Measurements from ENCODE around the gene TOLLIP.
A peak's percentile ranks its signal among the peaks of the same experiment; 100 is the strongest.

TOLLIP gene

DNA sequence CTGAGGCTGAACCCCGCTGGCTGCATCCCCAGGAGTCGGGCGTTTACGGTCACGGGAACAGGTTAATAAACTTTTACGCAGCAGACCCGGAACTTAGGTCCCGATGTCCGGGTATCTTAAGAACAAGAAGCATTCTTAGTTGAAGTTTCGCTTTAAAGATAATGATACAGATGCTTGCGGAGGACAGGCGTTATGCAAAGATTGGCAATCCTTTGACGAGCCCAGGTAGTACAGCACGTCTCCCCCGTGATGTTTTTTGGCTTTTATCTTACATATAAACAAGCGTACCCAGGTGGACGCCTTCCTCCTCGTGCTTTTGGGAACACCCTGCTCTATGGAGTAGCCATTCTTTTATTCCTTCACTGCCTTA, 871 bp upstream of the TOLLIP start:
- Histone ChIP-seq H3K36me3 (ENCODE audit: low read depth) (no peaks in the 10 kb centered on the region), H3K27ac (ENCODE audit: poor library complexity, severe bottlenecking) (peak overlapping the region; percentile 51), H3K4me3 (ENCODE audit: severe bottlenecking) (peak overlapping the region; percentile 91), H3K4me1 (ENCODE audit: insufficient read depth, poor library complexity, severe bottlenecking) (peaks cover 15% of the 10 kb centered on the region), H3K27me3 (ENCODE audit: insufficient read depth, poor library complexity, severe bottlenecking) (no peaks in the 10 kb centered on the region), H3K9me3 (ENCODE audit: severe bottlenecking) (no peaks in the 10 kb centered on the region)
- TF ChIP-seq, protein P1, sequence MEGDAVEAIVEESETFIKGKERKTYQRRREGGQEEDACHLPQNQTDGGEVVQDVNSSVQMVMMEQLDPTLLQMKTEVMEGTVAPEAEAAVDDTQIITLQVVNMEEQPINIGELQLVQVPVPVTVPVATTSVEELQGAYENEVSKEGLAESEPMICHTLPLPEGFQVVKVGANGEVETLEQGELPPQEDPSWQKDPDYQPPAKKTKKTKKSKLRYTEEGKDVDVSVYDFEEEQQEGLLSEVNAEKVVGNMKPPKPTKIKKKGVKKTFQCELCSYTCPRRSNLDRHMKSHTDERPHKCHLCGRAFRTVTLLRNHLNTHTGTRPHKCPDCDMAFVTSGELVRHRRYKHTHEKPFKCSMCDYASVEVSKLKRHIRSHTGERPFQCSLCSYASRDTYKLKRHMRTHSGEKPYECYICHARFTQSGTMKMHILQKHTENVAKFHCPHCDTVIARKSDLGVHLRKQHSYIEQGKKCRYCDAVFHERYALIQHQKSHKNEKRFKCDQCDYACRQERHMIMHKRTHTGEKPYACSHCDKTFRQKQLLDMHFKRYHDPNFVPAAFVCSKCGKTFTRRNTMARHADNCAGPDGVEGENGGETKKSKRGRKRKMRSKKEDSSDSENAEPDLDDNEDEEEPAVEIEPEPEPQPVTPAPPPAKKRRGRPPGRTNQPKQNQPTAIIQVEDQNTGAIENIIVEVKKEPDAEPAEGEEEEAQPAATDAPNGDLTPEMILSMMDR (IDR thresholded peaks at IDR 0.05; ENCODE audit: poor library complexity, severe bottlenecking), result no peak
- ATAC-seq (ENCODE audit: low read depth), result no peak
- no peak for DNase-seq (ENCODE audit: low spot score)

DNA sequence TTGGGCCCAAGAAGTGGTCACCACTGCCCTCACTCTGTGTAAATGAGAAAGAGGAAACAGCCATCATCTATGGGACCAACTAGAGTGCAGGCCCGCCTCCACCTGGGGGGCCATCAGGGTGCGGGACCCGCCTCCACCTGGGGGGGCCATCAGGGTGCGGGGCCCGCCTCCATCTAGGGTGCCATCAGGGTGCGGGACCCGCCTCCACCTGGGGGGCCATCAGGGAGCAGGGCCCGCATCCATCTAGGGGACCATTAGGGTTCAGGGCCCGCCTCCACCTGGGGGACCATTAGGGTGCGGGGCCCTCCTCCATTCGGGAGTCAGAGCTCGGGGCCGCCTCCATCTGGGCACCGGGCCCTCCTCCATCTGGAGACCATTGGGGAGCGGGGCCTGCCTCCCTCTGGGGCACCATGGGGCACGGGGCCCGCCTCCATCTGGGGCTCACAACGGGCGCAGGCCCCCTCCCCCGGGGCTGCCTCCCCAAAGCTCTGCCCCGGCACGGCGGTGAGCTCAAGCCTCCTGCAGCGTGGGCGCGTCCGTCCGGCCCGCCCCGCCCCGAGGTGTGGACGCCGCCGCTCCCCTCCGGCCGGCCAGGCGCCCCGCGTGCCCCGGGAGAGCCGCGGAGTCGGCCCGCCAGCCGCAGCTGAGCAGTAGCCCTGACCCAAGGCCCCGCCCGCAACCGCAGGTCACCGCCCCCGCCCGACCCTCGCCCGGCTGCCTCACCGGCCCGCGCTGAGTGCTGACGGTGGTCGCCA, 512 bp downstream of the TOLLIP start:
- Histone ChIP-seq H3K27ac (ENCODE audit: poor library complexity, severe bottlenecking) (peak overlapping the region; percentile 51), H3K9me3 (ENCODE audit: severe bottlenecking) (no peaks in the 10 kb centered on the region), H3K4me3 (ENCODE audit: severe bottlenecking) (peak overlapping the region; percentile 91), H3K36me3 (ENCODE audit: low read depth) (peaks cover 5% of the 10 kb centered on the region; the same call in 1 of the 2 replicates), H3K4me1 (ENCODE audit: insufficient read depth, poor library complexity, severe bottlenecking) (peaks cover 24% of the 10 kb centered on the region), H3K27me3 (ENCODE audit: insufficient read depth, poor library complexity, severe bottlenecking) (no peaks in the 10 kb centered on the region)
- TF ChIP-seq, protein P1 (IDR thresholded peaks at IDR 0.05; ENCODE audit: poor library complexity, severe bottlenecking), result no peak
- no peak for DNase-seq (ENCODE audit: low spot score)
- ATAC-seq (ENCODE audit: low read depth), result peak; percentile 49; the same call in 2 of the 3 replicates

DNA sequence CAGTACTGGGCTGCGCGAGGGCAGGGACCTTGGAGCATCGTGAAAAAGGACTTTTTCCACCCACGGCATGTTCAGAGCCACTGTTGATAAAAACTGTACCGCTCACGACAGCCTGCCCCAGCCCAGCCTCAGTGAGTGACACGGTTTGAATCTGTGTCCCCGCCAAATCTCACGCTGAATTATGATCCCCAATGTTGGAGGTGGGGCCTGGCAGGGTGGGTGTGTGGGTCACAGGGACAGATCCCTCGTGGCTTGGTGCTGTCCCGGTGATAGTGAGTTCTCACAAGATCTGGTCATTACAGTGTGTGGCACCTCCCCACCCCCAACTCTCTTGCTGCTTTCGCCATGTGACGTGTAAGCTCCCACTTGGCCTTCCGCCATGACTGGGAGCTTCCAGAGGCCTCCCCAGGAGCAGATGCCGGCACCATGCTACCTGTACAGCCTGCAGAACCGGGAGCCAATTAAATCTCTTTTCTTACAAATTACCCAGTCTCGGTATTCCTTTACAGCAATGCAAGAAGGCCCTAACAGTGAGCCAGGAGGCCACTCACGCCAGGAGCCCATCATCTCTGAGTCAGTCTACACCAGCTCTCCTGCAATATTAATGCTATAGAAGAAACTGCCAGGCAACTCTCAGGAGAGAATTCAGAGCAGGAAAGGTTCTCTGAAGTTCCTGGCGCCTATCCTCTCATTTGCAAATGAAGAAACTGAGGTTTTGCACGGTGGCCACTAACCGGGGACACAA, 1.3 kb downstream of the TOLLIP start:
- H3K27ac ChIP-seq (ENCODE audit: poor library complexity, severe bottlenecking), result peak overlapping the region; percentile 51
- peak overlapping the region; percentile 91 for H3K4me3 ChIP-seq (ENCODE audit: severe bottlenecking)
- no peaks in the 10 kb centered on the region for H3K27me3 ChIP-seq (ENCODE audit: insufficient read depth, poor library complexity, severe bottlenecking)
- peaks cover 29% of the 10 kb centered on the region for H3K4me1 ChIP-seq (ENCODE audit: insufficient read depth, poor library complexity, severe bottlenecking)
- DNase-seq (ENCODE audit: low spot score) (no peak), ATAC-seq (ENCODE audit: low read depth) (no peak)
- H3K36me3 ChIP-seq (ENCODE audit: low read depth), result peaks cover 5% of the 10 kb centered on the region; the same call in 1 of the 2 replicates
- TF ChIP-seq, protein P1 (IDR thresholded peaks at IDR 0.05; ENCODE audit: poor library complexity, severe bottlenecking), result no peak
- no peaks in the 10 kb centered on the region for H3K9me3 ChIP-seq (ENCODE audit: severe bottlenecking)

DNA sequence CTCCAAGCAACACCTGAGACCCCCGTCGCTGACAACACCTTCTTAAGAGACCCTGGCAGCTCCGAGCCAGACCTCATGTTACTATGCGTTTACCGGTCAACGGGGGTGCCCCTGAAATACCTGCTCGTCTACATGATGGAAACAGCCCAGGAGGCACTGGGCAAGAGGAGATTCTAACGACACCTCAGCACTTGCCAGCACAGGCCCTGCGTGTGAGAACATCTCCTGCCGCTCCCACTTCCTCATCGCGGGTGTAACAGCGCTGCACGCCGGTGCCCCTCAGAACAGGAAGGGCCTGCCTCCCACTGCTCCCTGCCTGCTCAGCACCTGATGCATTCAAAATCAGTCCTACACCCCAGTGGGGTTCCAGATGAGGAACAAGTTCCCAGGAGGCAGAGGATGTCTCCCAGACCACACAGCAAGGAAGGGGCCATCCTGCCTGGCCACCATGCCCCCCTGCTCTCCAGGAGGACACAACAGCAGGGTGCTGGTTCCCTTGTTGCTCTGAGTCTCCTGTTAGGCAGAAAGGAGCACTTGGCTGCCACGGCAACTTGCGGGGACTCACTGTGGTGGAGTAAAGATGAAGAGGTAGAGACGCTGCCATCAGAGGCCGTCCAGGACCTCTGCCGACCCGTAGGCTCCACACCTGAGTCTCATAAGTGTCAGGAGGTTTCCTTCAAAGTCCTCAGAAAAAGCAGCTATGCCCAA, 2.1 kb downstream of the TOLLIP start:
- H3K36me3 ChIP-seq (ENCODE audit: low read depth), result peaks cover 5% of the 10 kb centered on the region; the same call in 1 of the 2 replicates
- no peaks in the 10 kb centered on the region for H3K27me3 ChIP-seq (ENCODE audit: insufficient read depth, poor library complexity, severe bottlenecking)
- H3K4me1 ChIP-seq (ENCODE audit: insufficient read depth, poor library complexity, severe bottlenecking), result peaks cover 29% of the 10 kb centered on the region
- H3K4me3 ChIP-seq (ENCODE audit: severe bottlenecking), result no peak overlapping the region
- TF ChIP-seq, protein P1 (IDR thresholded peaks at IDR 0.05; ENCODE audit: poor library complexity, severe bottlenecking), result no peak
- ATAC-seq (ENCODE audit: low read depth), result peak; percentile 50
- no peaks in the 10 kb centered on the region for H3K9me3 ChIP-seq (ENCODE audit: severe bottlenecking)
- peak; percentile 68 for DNase-seq (ENCODE audit: low spot score)
- peak overlapping the region; percentile 51 for H3K27ac ChIP-seq (ENCODE audit: poor library complexity, severe bottlenecking)

All from RWPE2 (cell line).